ENCODE results near the gene RAB26. TPM values are rescaled to one million over a fixed set of nuclear protein-coding genes. Genes with fewer than 3 reads are reported as not detected.
A peak's percentile ranks its signal among the peaks of the same experiment; 100 is the strongest.

RAB26 gene
- total and polyA plus RNA-seq, 4 donors, result 0.51 to 4.8 (median 2.5) TPM; not detected in 1

GRCh38 chr16:2170587-2171435 is 22.4 kb downstream of the RAB26 start:
- WGBS, 2 donors, result 93 to 94% methylated on average over 43 to 47 of the region's 47 CpGs
- H3K27ac ChIP-seq (ENCODE audit: low read depth in 1 of 2, low read length in 2 of 2), result no peak overlapping the region
- intact Hi-C loops (cut with DNase I), result no loop called here
- no peaks in the 10 kb centered on the region for H3K9me3 ChIP-seq (ENCODE audit: control insufficient read depth, low read length)
- ATAC-seq (ENCODE audit: low FRiP score), result peak; percentile 3
- no peaks in the 10 kb centered on the region for H3K27me3 ChIP-seq (ENCODE audit: control insufficient read depth in 1 of 2, insufficient read depth in 2 of 2, low read length in 1 of 2)
- H3K4me1 ChIP-seq (ENCODE audit: control insufficient read depth in 1 of 2, insufficient read depth in 2 of 2, low read length in 2 of 2), result no peaks in the 10 kb centered on the region
- no peak for DNase-seq
- H3K4me3 ChIP-seq (ENCODE audit: low read length in 2 of 2), result no peak overlapping the region
- H3K36me3 ChIP-seq (ENCODE audit: control insufficient read depth in 1 of 2, insufficient read depth in 2 of 2, low read length in 1 of 2), result peaks cover 0 to 7% of the 10 kb centered on the region in 2 donors

- no peak overlapping the region for H3K27ac ChIP-seq (ENCODE audit: low read depth in 1 of 2, low read length in 2 of 2)
- H3K27me3 ChIP-seq (ENCODE audit: control insufficient read depth in 1 of 2, insufficient read depth in 2 of 2, low read length in 1 of 2), result no peaks in the 10 kb centered on the region
- no peaks in the 10 kb centered on the region for H3K9me3 ChIP-seq (ENCODE audit: control insufficient read depth, low read length)
- DNase-seq (no peak), ATAC-seq (ENCODE audit: low FRiP score) (no peak)
- peaks cover 0 to 12% of the 10 kb centered on the region in 2 donors for H3K36me3 ChIP-seq (ENCODE audit: control insufficient read depth in 1 of 2, insufficient read depth in 2 of 2, low read length in 1 of 2)
- intact Hi-C loops (cut with DNase I), result no loop called here
- no peaks in the 10 kb centered on the region for H3K4me1 ChIP-seq (ENCODE audit: control insufficient read depth in 1 of 2, insufficient read depth in 2 of 2, low read length in 2 of 2)
- WGBS, 2 donors, result 94 to 95% methylated on average over 28 of the region's 28 CpGs
- H3K4me3 ChIP-seq (ENCODE audit: low read length in 2 of 2), result no peak overlapping the region
These were observed 23.3 kb downstream of the RAB26 start for GRCh38 chr16:2171601-2172178.

- Histone ChIP-seq H3K4me3 (ENCODE audit: low read length in 2 of 2) (no peak overlapping the region), H3K36me3 (ENCODE audit: control insufficient read depth in 1 of 2, insufficient read depth in 2 of 2, low read length in 1 of 2) (peaks cover 0 to 14% of the 10 kb centered on the region in 2 donors), H3K4me1 (ENCODE audit: control insufficient read depth in 1 of 2, insufficient read depth in 2 of 2, low read length in 2 of 2) (no peaks in the 10 kb centered on the region), H3K27me3 (ENCODE audit: control insufficient read depth in 1 of 2, insufficient read depth in 2 of 2, low read length in 1 of 2) (no peaks in the 10 kb centered on the region), H3K9me3 (ENCODE audit: control insufficient read depth, low read length) (no peaks in the 10 kb centered on the region), H3K27ac (ENCODE audit: low read depth in 1 of 2, low read length in 2 of 2) (no peak overlapping the region)
- 92 to 95% methylated on average over 29 of the region's 29 CpGs for WGBS, 2 donors
- DNase-seq (no peak), ATAC-seq (ENCODE audit: low FRiP score) (no peak)
- intact Hi-C loops (cut with DNase I), result no loop called here
These were observed 24.4 kb downstream of the RAB26 start for GRCh38 chr16:2172688-2173335.

- Histone ChIP-seq H3K27ac (ENCODE audit: low read depth in 1 of 2, low read length in 2 of 2) (no peak overlapping the region), H3K27me3 (ENCODE audit: control insufficient read depth in 1 of 2, insufficient read depth in 2 of 2, low read length in 1 of 2) (no peaks in the 10 kb centered on the region), H3K36me3 (ENCODE audit: control insufficient read depth in 1 of 2, insufficient read depth in 2 of 2, low read length in 1 of 2) (peaks cover 0 to 12% of the 10 kb centered on the region in 2 donors), H3K9me3 (ENCODE audit: control insufficient read depth, low read length) (no peaks in the 10 kb centered on the region), H3K4me3 (ENCODE audit: low read length in 2 of 2) (no peak overlapping the region), H3K4me1 (ENCODE audit: control insufficient read depth in 1 of 2, insufficient read depth in 2 of 2, low read length in 2 of 2) (no peaks in the 10 kb centered on the region)
- 87 to 94% methylated on average over 14 of the region's 14 CpGs for WGBS, 2 donors
- ATAC-seq (ENCODE audit: low FRiP score), result no peak
- intact Hi-C loops (cut with DNase I), result no loop called here
- DNase-seq, result no peak
These were observed 24.9 kb downstream of the RAB26 start for GRCh38 chr16:2173366-2173765.

- ATAC-seq (ENCODE audit: low FRiP score) (no peak), DNase-seq (no peak)
- Histone ChIP-seq H3K27ac (ENCODE audit: low read depth in 1 of 2, low read length in 2 of 2) (no peak overlapping the region), H3K4me3 (ENCODE audit: low read length in 2 of 2) (no peak overlapping the region), H3K9me3 (ENCODE audit: control insufficient read depth, low read length) (no peaks in the 10 kb centered on the region), H3K4me1 (ENCODE audit: control insufficient read depth in 1 of 2, insufficient read depth in 2 of 2, low read length in 2 of 2) (no peaks in the 10 kb centered on the region), H3K27me3 (ENCODE audit: control insufficient read depth in 1 of 2, insufficient read depth in 2 of 2, low read length in 1 of 2) (no peaks in the 10 kb centered on the region), H3K36me3 (ENCODE audit: control insufficient read depth in 1 of 2, insufficient read depth in 2 of 2, low read length in 1 of 2) (peaks cover 0 to 12% of the 10 kb centered on the region in 2 donors)
- WGBS, 2 donors, result 85 to 93% methylated on average over 3 to 4 of the region's 4 CpGs
- intact Hi-C loops (cut with DNase I), result no loop called here
These were observed 25.5 kb downstream of the RAB26 start for GRCh38 chr16:2173916-2174315.

GRCh38 chr16:2174396-2175131 is 26.1 kb downstream of the RAB26 start:
- 88 to 89% methylated on average over 21 of the region's 21 CpGs for WGBS, 2 donors
- H3K4me1 ChIP-seq (ENCODE audit: control insufficient read depth in 1 of 2, insufficient read depth in 2 of 2, low read length in 2 of 2), result no peaks in the 10 kb centered on the region
- H3K36me3 ChIP-seq (ENCODE audit: control insufficient read depth in 1 of 2, insufficient read depth in 2 of 2, low read length in 1 of 2), result peaks cover 0 to 12% of the 10 kb centered on the region in 2 donors
- no peak for ATAC-seq (ENCODE audit: low FRiP score)
- H3K9me3 ChIP-seq (ENCODE audit: control insufficient read depth, low read length), result no peaks in the 10 kb centered on the region
- intact Hi-C loops (cut with DNase I), result no loop called here
- H3K4me3 ChIP-seq (ENCODE audit: low read length in 2 of 2), result no peak overlapping the region
- no peak for DNase-seq
- H3K27ac ChIP-seq (ENCODE audit: low read depth in 1 of 2, low read length in 2 of 2), result no peak overlapping the region
- H3K27me3 ChIP-seq (ENCODE audit: control insufficient read depth in 1 of 2, insufficient read depth in 2 of 2, low read length in 1 of 2), result no peaks in the 10 kb centered on the region

GRCh38 chr16:2175454-2175853 is 27.0 kb downstream of the RAB26 start:
- ATAC-seq (ENCODE audit: low FRiP score) (no peak), DNase-seq (no peak)
- Histone ChIP-seq H3K4me1 (ENCODE audit: control insufficient read depth in 1 of 2, insufficient read depth in 2 of 2, low read length in 2 of 2) (no peaks in the 10 kb centered on the region), H3K27ac (ENCODE audit: low read depth in 1 of 2, low read length in 2 of 2) (no peak overlapping the region), H3K4me3 (ENCODE audit: low read length in 2 of 2) (no peak overlapping the region), H3K36me3 (ENCODE audit: control insufficient read depth in 1 of 2, insufficient read depth in 2 of 2, low read length in 1 of 2) (peaks cover 0 to 12% of the 10 kb centered on the region in 2 donors), H3K27me3 (ENCODE audit: control insufficient read depth in 1 of 2, insufficient read depth in 2 of 2, low read length in 1 of 2) (no peaks in the 10 kb centered on the region), H3K9me3 (ENCODE audit: control insufficient read depth, low read length) (no peaks in the 10 kb centered on the region)
- intact Hi-C loops (cut with DNase I), result no loop called here
- 91 to 92% methylated on average over 10 of the region's 10 CpGs for WGBS, 2 donors

- intact Hi-C loops (cut with DNase I), result no loop called here
- Histone ChIP-seq H3K4me3 (ENCODE audit: low read length in 2 of 2) (no peak overlapping the region), H3K4me1 (ENCODE audit: control insufficient read depth in 1 of 2, insufficient read depth in 2 of 2, low read length in 2 of 2) (no peaks in the 10 kb centered on the region), H3K9me3 (ENCODE audit: control insufficient read depth, low read length) (no peaks in the 10 kb centered on the region), H3K27me3 (ENCODE audit: control insufficient read depth in 1 of 2, insufficient read depth in 2 of 2, low read length in 1 of 2) (no peaks in the 10 kb centered on the region), H3K27ac (ENCODE audit: low read depth in 1 of 2, low read length in 2 of 2) (no peak overlapping the region), H3K36me3 (ENCODE audit: control insufficient read depth in 1 of 2, insufficient read depth in 2 of 2, low read length in 1 of 2) (peaks cover 0 to 12% of the 10 kb centered on the region in 2 donors)
- ATAC-seq (ENCODE audit: low FRiP score) (no peak), DNase-seq (no peak)
- WGBS, 2 donors, result 94 to 95% methylated on average over 23 of the region's 23 CpGs
These were observed 27.6 kb downstream of the RAB26 start for GRCh38 chr16:2176047-2176446.

Measured in aorta (tissue), 5 donors.